Peyer's patch (tissue), 4 donors: ENCODE measurements around the gene CBX8. TPM values are rescaled to one million over a fixed set of nuclear protein-coding genes. Genes with fewer than 3 reads are reported as not detected.

Experiments used
- DNase-seq, 3 donors: peaks; one replicate each; pipeline ENCODE4 v3.0.0-alpha.2; 2017 to 2019
- H3K27ac ChIP-seq, 4 donors: fragments of 200-600 bp; sonication (generic); one replicate each; pipeline ENCODE4 v1.5.1; 2016 to 2019
- H3K27me3 ChIP-seq, 2 donors: fragments of 200-600 bp; sonication (generic); one replicate each; pipeline ENCODE4 v1.5.1; 2019
- H3K36me3 ChIP-seq, 3 donors: fragments of 200-600 bp; sonication (generic); one replicate each; pipeline ENCODE4 v1.5.1; 2016 to 2019
- H3K4me1 ChIP-seq, 4 donors: fragments of 200-600 bp; sonication (generic); one replicate each; pipeline ENCODE4 v1.5.1; 2016 to 2019
- H3K4me3 ChIP-seq, 4 donors: fragments of 200-600 bp; sonication (generic); 1 replicate in 3 of 4; 2 replicates in 1 of 4; pipeline ENCODE4 v1.5.1; 2016 to 2019; ENCODE audit warnings: mild to moderate bottlenecking in 1 of 4
- H3K9me3 ChIP-seq, 4 donors: fragments of 200-600 bp; sonication (generic); one replicate each; pipeline ENCODE4 v1.5.1; 2016 to 2019; ENCODE audit warnings: mild to moderate bottlenecking in 1 of 4
- POLR2A ChIP-seq, 2 donors: fragments of 450-650 bp; IDR thresholded peaks; one replicate each; pipeline ENCODE4 v1.5.1; 2017; ENCODE audit warnings: antibody characterized with exemption in 2 of 2, mild to moderate bottlenecking in 2 of 2, moderate library complexity in 2 of 2
- total RNA-seq, 4 donors: library from RNA; depleted of rRNA; stranded (reverse); fragments of >200 nt; gene quantifications; one replicate each; pipeline ENCODE4 v1.1.0, GENCODE V29; 2016
- TF ChIP-seq, protein P1 (sequence below), 6 experiments: fragments of 450-650 bp in 4 of 6; fragments of 200-600 bp in 2 of 6; sonication (generic) in 1 of 6; IDR thresholded peaks; one replicate each; pipeline ENCODE4 v1.5.1; 2017 to 2019; ENCODE audit warnings: antibody characterized with exemption in 6 of 6, mild to moderate bottlenecking in 3 of 6, moderate library complexity in 1 of 6

The CBX8 gene
- total RNA-seq, 4 donors from 2014 or later: 2.5 to 14.9 (median 3.5) TPM

DNA sequence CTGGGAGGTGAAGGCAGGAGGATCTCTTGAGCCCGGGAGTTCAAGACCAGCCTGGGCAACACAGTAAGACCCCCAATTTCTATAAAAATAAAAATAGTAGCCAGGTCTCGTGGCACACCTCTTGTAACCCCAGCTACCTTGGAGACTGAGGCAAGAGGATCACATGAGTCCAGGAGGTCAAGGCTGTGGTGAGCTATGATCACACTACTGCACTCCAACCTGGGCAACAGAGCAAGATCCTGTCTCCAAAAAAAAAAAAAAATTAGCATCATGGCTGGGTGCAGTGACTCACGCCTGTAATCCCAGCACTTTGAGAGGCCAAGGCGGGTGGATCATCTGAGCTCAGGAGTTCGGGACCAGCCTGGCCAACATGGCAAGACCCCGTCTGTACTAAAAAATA, 25.6 kb downstream of the CBX8 start:
- Histone ChIP-seq H3K36me3 (no peaks in the 10 kb centered on the region), H3K4me3 (no peak overlapping the region), H3K9me3 (no peaks in the 10 kb centered on the region), H3K27ac (no peak overlapping the region), H3K27me3 (peaks cover 0 to 13% of the 10 kb centered on the region in 2 donors), H3K4me1 (no peaks in the 10 kb centered on the region)
- TF ChIP-seq, protein P1, sequence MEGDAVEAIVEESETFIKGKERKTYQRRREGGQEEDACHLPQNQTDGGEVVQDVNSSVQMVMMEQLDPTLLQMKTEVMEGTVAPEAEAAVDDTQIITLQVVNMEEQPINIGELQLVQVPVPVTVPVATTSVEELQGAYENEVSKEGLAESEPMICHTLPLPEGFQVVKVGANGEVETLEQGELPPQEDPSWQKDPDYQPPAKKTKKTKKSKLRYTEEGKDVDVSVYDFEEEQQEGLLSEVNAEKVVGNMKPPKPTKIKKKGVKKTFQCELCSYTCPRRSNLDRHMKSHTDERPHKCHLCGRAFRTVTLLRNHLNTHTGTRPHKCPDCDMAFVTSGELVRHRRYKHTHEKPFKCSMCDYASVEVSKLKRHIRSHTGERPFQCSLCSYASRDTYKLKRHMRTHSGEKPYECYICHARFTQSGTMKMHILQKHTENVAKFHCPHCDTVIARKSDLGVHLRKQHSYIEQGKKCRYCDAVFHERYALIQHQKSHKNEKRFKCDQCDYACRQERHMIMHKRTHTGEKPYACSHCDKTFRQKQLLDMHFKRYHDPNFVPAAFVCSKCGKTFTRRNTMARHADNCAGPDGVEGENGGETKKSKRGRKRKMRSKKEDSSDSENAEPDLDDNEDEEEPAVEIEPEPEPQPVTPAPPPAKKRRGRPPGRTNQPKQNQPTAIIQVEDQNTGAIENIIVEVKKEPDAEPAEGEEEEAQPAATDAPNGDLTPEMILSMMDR (IDR thresholded peaks at IDR 0.05): no peak
- TF ChIP-seq POLR2A (IDR thresholded peaks at IDR 0.05): no peak
- peak in 1 of 3 donors; percentile 15 for DNase-seq

DNA sequence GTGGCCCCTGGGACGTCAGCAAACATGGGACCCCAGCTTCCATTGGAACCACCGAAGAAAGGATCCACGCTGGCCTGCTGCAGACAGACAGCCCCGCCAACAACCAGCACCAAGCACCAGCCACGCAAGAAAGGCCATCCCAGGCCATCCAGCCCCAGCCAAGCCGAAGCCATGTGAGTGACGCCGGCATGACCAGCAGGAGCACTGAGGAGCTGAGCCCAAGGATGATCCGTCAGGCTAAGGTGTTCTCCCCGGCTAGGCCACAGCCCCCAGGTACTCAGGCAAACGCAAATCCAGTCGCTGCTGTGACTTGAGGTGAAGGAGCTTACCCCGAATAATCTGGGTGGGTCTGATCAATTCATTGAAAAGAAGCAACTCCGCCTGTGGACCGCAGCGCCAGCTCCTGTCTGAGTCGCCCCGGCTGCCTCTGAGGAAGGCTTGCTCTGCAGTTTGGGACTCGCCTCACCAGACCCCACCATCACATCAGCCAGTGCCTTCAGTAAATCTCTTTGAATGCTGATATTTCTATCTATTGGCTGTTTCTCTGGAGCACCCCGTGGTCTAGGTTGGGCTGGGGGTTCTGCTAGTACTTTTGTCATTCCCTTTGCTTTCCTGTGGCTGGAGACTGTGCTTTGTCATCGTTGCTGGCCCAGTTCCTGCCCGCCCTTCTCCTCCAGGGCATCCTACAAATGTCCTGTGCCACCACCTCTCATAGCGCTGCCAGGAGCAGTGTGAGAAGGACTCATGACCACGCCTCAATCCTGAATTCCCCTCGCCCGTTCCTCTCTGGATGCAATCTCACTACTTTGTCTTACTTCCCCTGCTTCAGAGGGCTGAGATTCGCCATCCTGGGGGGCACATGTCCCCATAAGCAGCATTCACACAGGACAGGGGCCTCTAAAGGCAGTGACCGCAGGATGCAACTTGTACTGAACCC, 27.0 kb downstream of the CBX8 start:
- DNase-seq: peak in 1 of 3 donors; percentile 28
- no peak overlapping the region for H3K27ac ChIP-seq
- H3K4me3 ChIP-seq: no peak overlapping the region
- no peaks in the 10 kb centered on the region for H3K9me3 ChIP-seq
- TF ChIP-seq, protein P1 (IDR thresholded peaks at IDR 0.05): no peak
- TF ChIP-seq POLR2A (IDR thresholded peaks at IDR 0.05): no peak
- H3K27me3 ChIP-seq: peaks cover 0 to 6% of the 10 kb centered on the region in 2 donors
- H3K4me1 ChIP-seq: no peaks in the 10 kb centered on the region
- H3K36me3 ChIP-seq: no peaks in the 10 kb centered on the region

DNA sequence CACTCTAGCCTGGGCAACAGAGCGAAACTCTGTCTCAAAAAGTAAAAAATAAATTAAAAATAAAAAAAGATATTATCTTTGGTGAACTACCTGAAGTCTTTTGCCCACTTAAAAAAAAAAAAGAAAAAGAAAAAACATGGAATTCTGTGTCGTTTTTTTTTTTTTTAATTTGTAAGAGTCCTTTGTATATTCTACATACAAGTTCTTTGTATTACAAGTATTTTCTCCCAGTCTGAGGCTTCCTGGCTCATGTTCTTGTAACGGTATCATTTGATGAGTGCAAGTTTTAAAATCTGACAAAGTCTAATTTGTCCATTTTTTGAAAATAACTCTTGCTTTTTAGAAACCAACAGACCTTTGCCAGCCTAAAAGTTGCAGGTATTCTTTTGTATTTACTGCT, 31.2 kb downstream of the CBX8 start:
- no peaks in the 10 kb centered on the region for H3K9me3 ChIP-seq
- TF ChIP-seq POLR2A (IDR thresholded peaks at IDR 0.05): no peak
- TF ChIP-seq, protein P1 (IDR thresholded peaks at IDR 0.05): no peak
- no peak for DNase-seq

GRCh38 chr17:79761894-79762589, 34.8 kb downstream of the CBX8 start:
- Histone ChIP-seq H3K27ac (no peak overlapping the region), H3K27me3 (no peaks in the 10 kb centered on the region), H3K9me3 (no peaks in the 10 kb centered on the region), H3K36me3 (no peaks in the 10 kb centered on the region), H3K4me1 (no peaks in the 10 kb centered on the region), H3K4me3 (no peak overlapping the region)
- peak in 1 of 3 donors; percentile 31 for DNase-seq
- TF ChIP-seq, protein P1 (IDR thresholded peaks at IDR 0.05): no peak
- TF ChIP-seq POLR2A (IDR thresholded peaks at IDR 0.05): no peak

More for the DNA sequence above, 31.2 kb downstream of the CBX8 start:
- Histone ChIP-seq H3K36me3 (no peaks in the 10 kb centered on the region), H3K27me3 (no peaks in the 10 kb centered on the region), H3K27ac (no peak overlapping the region), H3K4me3 (no peak overlapping the region), H3K4me1 (no peaks in the 10 kb centered on the region)

GRCh38 chr17:79760197-79760906, 36.5 kb downstream of the CBX8 start:
- Histone ChIP-seq H3K36me3 (no peaks in the 10 kb centered on the region), H3K4me3 (no peak overlapping the region), H3K9me3 (no peaks in the 10 kb centered on the region), H3K27ac (no peak overlapping the region), H3K27me3 (no peaks in the 10 kb centered on the region), H3K4me1 (no peaks in the 10 kb centered on the region)
- DNase-seq: no peak
- TF ChIP-seq, protein P1 (IDR thresholded peaks at IDR 0.05): no peak
- TF ChIP-seq POLR2A (IDR thresholded peaks at IDR 0.05): no peak
